Activated CD4-positive, alpha-beta memory T cell treated with anti-CD3 and anti-CD28 coated beads for 36 hours (primary cell): ENCODE results near the gene ATP1A1. TPM values are rescaled to one million over a fixed set of nuclear protein-coding genes. Genes with fewer than 3 reads are reported as not detected.

Experiments
- CTCF ChIA-PET: fragments of 350-600 bp; sonication (Branson Sonifier 250); formaldehyde crosslinking; loops from one replicate; lab custom pipeline; 2021; ENCODE audit warnings: antibody characterized with exemption, inconsistent platforms; lab: Charles Lee
- POLR2A ChIA-PET: fragments of 350-600 bp; sonication (Branson Sonifier 250); formaldehyde crosslinking; loops from one replicate; lab custom pipeline; 2021; ENCODE audit warnings: antibody characterized with exemption; lab: Charles Lee
- DNase-seq: peaks from one replicate; pipeline ENCODE4 v3.0.0-alpha.2; 2020
- H3K27ac Mint-ChIP-seq: one replicate; pipeline ENCODE4 v1.8.0; 2021; ENCODE audit warnings: mixed read lengths
- H3K27me3 Mint-ChIP-seq: one replicate; pipeline ENCODE4 v1.8.0; 2021; ENCODE audit warnings: mixed read lengths
- H3K36me3 Mint-ChIP-seq: one replicate; pipeline ENCODE4 v1.8.0; 2021; ENCODE audit warnings: mixed read lengths
- H3K4me1 Mint-ChIP-seq: one replicate; pipeline ENCODE4 v1.8.0; 2021; ENCODE audit warnings: low read depth, mixed read lengths
- H3K4me3 Mint-ChIP-seq: one replicate; pipeline ENCODE4 v1.8.0; 2021; ENCODE audit warnings: mild to moderate bottlenecking, mixed read lengths
- H3K9me3 Mint-ChIP-seq: one replicate; pipeline ENCODE4 v1.8.0; 2021; ENCODE audit warnings: mixed read lengths
- intact Hi-C: fragments of 100-400 bp; cut with micrococcal nuclease; formaldehyde crosslinking; loops from one replicate; pipeline ENCODE4 v1.15.1; 2023
- total RNA-seq, 2 experiments: library from RNA; stranded (reverse); gene quantifications; one replicate each; pipeline ENCODE4 v1.2.3, GENCODE V29; 2021

ATP1A1 gene
- total RNA-seq, 2 experiments from 2014 or later, result 253 to 258 TPM

- Mint-ChIP-seq H3K27ac (no peak overlapping the region), H3K36me3 (peaks cover 30% of the 10 kb centered on the region), H3K4me1 (peaks cover 10% of the 10 kb centered on the region), H3K27me3 (no peaks in the 10 kb centered on the region), H3K9me3 (no peaks in the 10 kb centered on the region), H3K4me3 (no peak overlapping the region)
- ChIA-PET CTCF (interaction anchor here (0.7 to 0.9 kb wide), 2 partner anchors 49 to 77 kb away, joined by 3 read pairs; no protein-coding TSS in a partner anchor), POLR2A (no interaction called here)
- no peak for DNase-seq
- intact Hi-C loops, result no loop called here
These were observed 36.0 kb downstream of the ATP1A1 start for GRCh38 chr1:116408803-116409720.

GRCh38 chr1:116409751-116410191 is 36.7 kb downstream of the ATP1A1 start:
- H3K4me3 Mint-ChIP-seq, result no peak overlapping the region
- ChIA-PET CTCF (interaction anchor here (0.9 kb wide), 1 partner anchor 76 kb away, joined by 3 read pairs; no protein-coding TSS in a partner anchor), POLR2A (no interaction called here)
- DNase-seq, result no peak
- no peaks in the 10 kb centered on the region for H3K27me3 Mint-ChIP-seq
- peaks cover 10% of the 10 kb centered on the region for H3K4me1 Mint-ChIP-seq
- peaks cover 23% of the 10 kb centered on the region for H3K36me3 Mint-ChIP-seq
- intact Hi-C loops, result loop anchor here (10.0 kb wide), 1 partner anchor 405 kb away; no protein-coding TSS in a partner anchor
- H3K9me3 Mint-ChIP-seq, result no peaks in the 10 kb centered on the region
- no peak overlapping the region for H3K27ac Mint-ChIP-seq

DNA sequence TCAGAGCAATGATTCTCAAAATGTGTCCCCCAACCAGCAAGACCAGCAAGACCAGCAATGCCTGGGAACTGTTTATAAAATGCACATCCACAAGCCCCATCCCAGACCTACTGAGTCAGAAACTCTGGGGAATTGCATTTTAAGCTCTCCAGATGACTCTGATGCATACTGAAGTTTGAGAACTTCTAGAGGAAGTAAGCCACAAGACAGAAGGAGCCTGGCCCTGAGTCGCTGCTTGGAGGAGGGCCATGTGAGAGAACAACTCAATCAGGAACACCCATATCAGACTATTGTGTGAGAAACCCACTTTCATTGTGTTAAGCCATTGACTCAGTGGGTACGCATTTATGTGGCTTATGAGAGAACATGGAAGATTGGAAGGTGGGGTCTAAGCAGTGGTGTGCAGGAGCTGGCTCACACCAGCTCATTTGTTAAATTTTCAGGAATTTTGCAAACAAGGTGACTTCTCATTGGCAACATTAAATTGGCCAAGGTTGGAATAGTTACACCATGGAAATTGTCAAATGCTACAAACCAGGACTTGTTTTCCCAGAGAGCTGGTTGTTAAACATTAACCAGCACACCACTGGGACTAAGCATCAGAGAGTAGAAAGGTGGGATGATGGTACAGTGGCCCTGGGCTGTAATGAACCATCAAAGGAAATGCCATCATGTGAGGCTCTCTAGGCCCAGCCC is 38.9 kb downstream of the ATP1A1 start:
- no peak for DNase-seq
- H3K27me3 Mint-ChIP-seq, result no peaks in the 10 kb centered on the region
- H3K4me1 Mint-ChIP-seq, result peaks cover 18% of the 10 kb centered on the region
- ChIA-PET POLR2A (interaction anchor here (0.7 kb wide), 1 partner anchor 8 kb away, joined by 4 read pairs; no protein-coding TSS in a partner anchor), CTCF (interaction anchor here (0.8 kb wide), 1 partner anchor 615 kb away, joined by 5 read pairs; no protein-coding TSS in a partner anchor)
- no peak overlapping the region for H3K27ac Mint-ChIP-seq
- no peak overlapping the region for H3K4me3 Mint-ChIP-seq
- intact Hi-C loops, result loop anchor here (10.0 kb wide), 1 partner anchor 403 kb away; no protein-coding TSS in a partner anchor
- no peaks in the 10 kb centered on the region for H3K9me3 Mint-ChIP-seq
- peaks cover 7% of the 10 kb centered on the region for H3K36me3 Mint-ChIP-seq

GRCh38 chr1:116412480-116412798 is 39.4 kb downstream of the ATP1A1 start:
- H3K27me3 Mint-ChIP-seq, result no peaks in the 10 kb centered on the region
- H3K4me1 Mint-ChIP-seq, result peaks cover 21% of the 10 kb centered on the region
- CTCF ChIA-PET, result no interaction called here
- intact Hi-C loops, result loop anchor here (10.0 kb wide), 1 partner anchor 402 kb away; no protein-coding TSS in a partner anchor
- no peaks in the 10 kb centered on the region for H3K9me3 Mint-ChIP-seq
- H3K27ac Mint-ChIP-seq, result no peak overlapping the region
- no peak overlapping the region for H3K4me3 Mint-ChIP-seq
- DNase-seq, result no peak
- POLR2A ChIA-PET, result no interaction called here
- H3K36me3 Mint-ChIP-seq, result peaks cover 6% of the 10 kb centered on the region

DNA sequence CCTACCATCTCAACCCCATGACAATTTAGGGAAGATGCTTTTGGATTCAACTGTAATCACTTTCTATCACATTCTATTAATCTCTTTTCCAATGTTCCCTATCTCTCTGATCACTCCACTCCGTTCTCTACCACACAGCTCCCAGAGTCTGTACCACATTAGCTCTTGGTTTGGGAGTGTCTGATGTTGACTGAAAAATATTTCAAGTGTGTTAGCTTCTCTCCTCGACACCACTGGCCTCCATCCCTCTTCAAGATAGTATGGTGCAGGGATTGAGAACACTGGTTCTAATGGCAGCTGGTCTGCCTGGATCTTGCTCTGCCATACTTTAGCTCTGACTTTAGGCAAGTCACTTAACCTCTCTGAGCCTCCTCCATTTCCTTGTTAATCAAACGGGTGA is 39.9 kb downstream of the ATP1A1 start:
- CTCF ChIA-PET, result no interaction called here
- no peak overlapping the region for H3K27ac Mint-ChIP-seq

DNA sequence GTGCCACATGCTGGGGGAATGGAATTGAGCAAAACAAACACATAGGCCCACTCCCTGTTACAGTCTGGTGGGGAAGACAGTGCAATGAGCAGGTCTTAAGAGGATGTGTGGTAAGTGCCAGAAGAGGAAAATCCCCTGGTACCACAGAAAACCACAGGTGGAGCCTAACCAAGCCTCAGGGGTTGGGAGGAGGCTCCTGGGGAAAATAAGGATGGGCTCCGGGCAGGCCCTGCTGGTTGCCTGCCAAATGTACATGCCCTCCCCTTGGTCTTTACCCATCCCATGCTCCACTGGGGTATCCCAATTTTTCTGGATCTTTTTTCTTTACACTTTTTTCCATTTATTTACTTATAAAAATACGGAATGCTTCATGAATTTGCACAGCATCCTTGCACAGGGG is 40.4 kb downstream of the ATP1A1 start:
- ChIA-PET CTCF (no interaction called here), POLR2A (no interaction called here)
- Mint-ChIP-seq H3K36me3 (peaks cover 1% of the 10 kb centered on the region), H3K4me1 (peaks cover 24% of the 10 kb centered on the region), H3K4me3 (no peak overlapping the region), H3K27me3 (no peaks in the 10 kb centered on the region), H3K9me3 (no peaks in the 10 kb centered on the region), H3K27ac (no peak overlapping the region)
- no peak for DNase-seq
- intact Hi-C loops, result loop anchor here (10.0 kb wide), 1 partner anchor 401 kb away; no protein-coding TSS in a partner anchor

More for the DNA sequence above, 39.9 kb downstream of the ATP1A1 start:
- Mint-ChIP-seq H3K36me3 (peaks cover 3% of the 10 kb centered on the region), H3K4me1 (peaks cover 26% of the 10 kb centered on the region), H3K27me3 (no peaks in the 10 kb centered on the region), H3K4me3 (no peak overlapping the region), H3K9me3 (no peaks in the 10 kb centered on the region)
- intact Hi-C loops, result loop anchor here (10.0 kb wide), 1 partner anchor 402 kb away; no protein-coding TSS in a partner anchor
- POLR2A ChIA-PET, result no interaction called here
- DNase-seq, result no peak

DNA sequence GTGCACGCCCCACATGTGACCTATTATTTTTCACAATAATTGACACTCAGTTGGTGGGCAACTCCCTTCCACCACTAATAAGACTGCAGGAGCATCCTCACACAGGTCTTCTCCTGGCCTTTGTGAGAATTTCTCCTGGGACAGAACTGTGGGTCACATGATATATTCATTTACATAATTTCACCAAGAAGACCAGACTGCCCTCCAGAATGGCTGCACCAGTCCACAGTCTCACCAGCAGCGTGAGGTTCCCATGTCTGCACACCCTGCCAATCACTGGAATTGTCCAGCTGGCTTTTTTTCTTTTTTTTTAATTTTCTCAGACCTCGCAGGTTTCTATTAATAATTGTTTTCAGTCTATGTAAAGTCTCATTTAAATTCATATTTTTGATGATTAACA is 41.3 kb downstream of the ATP1A1 start:
- CTCF ChIA-PET, result no interaction called here
- no peak overlapping the region for H3K4me3 Mint-ChIP-seq
- peaks cover 1% of the 10 kb centered on the region for H3K36me3 Mint-ChIP-seq
- no peak for DNase-seq
- peaks cover 27% of the 10 kb centered on the region for H3K4me1 Mint-ChIP-seq
- POLR2A ChIA-PET, result no interaction called here
- no peaks in the 10 kb centered on the region for H3K9me3 Mint-ChIP-seq
- H3K27ac Mint-ChIP-seq, result no peak overlapping the region
- intact Hi-C loops, result loop anchor here (10.0 kb wide), 1 partner anchor 400 kb away; no protein-coding TSS in a partner anchor
- no peaks in the 10 kb centered on the region for H3K27me3 Mint-ChIP-seq

- Mint-ChIP-seq H3K27ac (no peak overlapping the region), H3K27me3 (no peaks in the 10 kb centered on the region), H3K36me3 (peaks cover 1% of the 10 kb centered on the region), H3K4me1 (peaks cover 31% of the 10 kb centered on the region), H3K4me3 (no peak overlapping the region), H3K9me3 (no peaks in the 10 kb centered on the region)
- ChIA-PET POLR2A (no interaction called here), CTCF (interaction anchor here (2.3 kb wide), 1 partner anchor 84 kb away, joined by 8 read pairs; no protein-coding TSS in a partner anchor)
- intact Hi-C loops, result loop anchor here (5.0 to 10.0 kb wide), 2 partner anchors 248 to 400 kb away; no protein-coding TSS in a partner anchor
- DNase-seq, result no peak
These were observed 42.2 kb downstream of the ATP1A1 start for GRCh38 chr1:116415200-116415698.

- POLR2A ChIA-PET, result no interaction called here
- H3K4me3 Mint-ChIP-seq, result no peak overlapping the region
- intact Hi-C loops, result loop anchor here (5.0 to 10.0 kb wide), 2 partner anchors 249 to 399 kb away; no protein-coding TSS in a partner anchor
- CTCF ChIA-PET, result interaction anchor here (1.2 to 4.4 kb wide), 3 partner anchors 69 to 247 kb away, joined by 3 to 22 read pairs (median 8); no protein-coding TSS in a partner anchor
- H3K9me3 Mint-ChIP-seq, result no peaks in the 10 kb centered on the region
- peaks cover 1% of the 10 kb centered on the region for H3K36me3 Mint-ChIP-seq
- no peaks in the 10 kb centered on the region for H3K27me3 Mint-ChIP-seq
- DNase-seq, result no peak
- H3K27ac Mint-ChIP-seq, result no peak overlapping the region
- peaks cover 33% of the 10 kb centered on the region for H3K4me1 Mint-ChIP-seq
These were observed 42.9 kb downstream of the ATP1A1 start for GRCh38 chr1:116415699-116416533.

- ChIA-PET POLR2A (interaction anchor here (1.0 kb wide), 1 partner anchor 11 kb away, joined by 3 read pairs; no protein-coding TSS in a partner anchor), CTCF (interaction anchor here (1.2 to 4.4 kb wide), 3 partner anchors 68 to 248 kb away, joined by 3 to 22 read pairs (median 8); no protein-coding TSS in a partner anchor)
- H3K4me3 Mint-ChIP-seq, result peak overlapping the region; percentile 87
- no peak overlapping the region for H3K27ac Mint-ChIP-seq
- intact Hi-C loops, result loop anchor here (5.0 to 10.0 kb wide), 2 partner anchors 250 to 398 kb away; no protein-coding TSS in a partner anchor
- no peaks in the 10 kb centered on the region for H3K9me3 Mint-ChIP-seq
- peaks cover 1% of the 10 kb centered on the region for H3K36me3 Mint-ChIP-seq
- peaks cover 32% of the 10 kb centered on the region for H3K4me1 Mint-ChIP-seq
- no peaks in the 10 kb centered on the region for H3K27me3 Mint-ChIP-seq
- DNase-seq, result no peak
These were observed 43.9 kb downstream of the ATP1A1 start for GRCh38 chr1:116416854-116417513.
